Mucosa of stomach (tissue), 1 donor: ENCODE results near the gene COG8.

ENCODE experiments used
- H3K27me3 ChIP-seq: one replicate; pipeline ENCODE4 v1.7.0; 2013; ENCODE audit warnings: mild to moderate bottlenecking, low read length; ENCODE audit not compliant: control insufficient read depth, insufficient read depth
- H3K36me3 ChIP-seq: one replicate; pipeline ENCODE4 v1.7.0; 2013; ENCODE audit warnings: low read length; ENCODE audit not compliant: control insufficient read depth, insufficient read depth
- H3K4me1 ChIP-seq: one replicate; pipeline ENCODE4 v1.7.0; 2013; ENCODE audit warnings: mild to moderate bottlenecking, low read length; ENCODE audit not compliant: control insufficient read depth, insufficient read depth
- H3K4me3 ChIP-seq: one replicate; pipeline ENCODE4 v1.7.0; 2013; ENCODE audit warnings: low read length
- H3K9ac ChIP-seq: one replicate; pipeline ENCODE4 v1.7.0; 2013; ENCODE audit warnings: mild to moderate bottlenecking, low read length, moderate library complexity
- H3K9me3 ChIP-seq: one replicate; pipeline ENCODE4 v1.7.0; 2013; ENCODE audit warnings: mild to moderate bottlenecking, low read length, moderate library complexity; ENCODE audit not compliant: control insufficient read depth
- donor health status: Pancreatic carcinoma.

Gene COG8

DNA sequence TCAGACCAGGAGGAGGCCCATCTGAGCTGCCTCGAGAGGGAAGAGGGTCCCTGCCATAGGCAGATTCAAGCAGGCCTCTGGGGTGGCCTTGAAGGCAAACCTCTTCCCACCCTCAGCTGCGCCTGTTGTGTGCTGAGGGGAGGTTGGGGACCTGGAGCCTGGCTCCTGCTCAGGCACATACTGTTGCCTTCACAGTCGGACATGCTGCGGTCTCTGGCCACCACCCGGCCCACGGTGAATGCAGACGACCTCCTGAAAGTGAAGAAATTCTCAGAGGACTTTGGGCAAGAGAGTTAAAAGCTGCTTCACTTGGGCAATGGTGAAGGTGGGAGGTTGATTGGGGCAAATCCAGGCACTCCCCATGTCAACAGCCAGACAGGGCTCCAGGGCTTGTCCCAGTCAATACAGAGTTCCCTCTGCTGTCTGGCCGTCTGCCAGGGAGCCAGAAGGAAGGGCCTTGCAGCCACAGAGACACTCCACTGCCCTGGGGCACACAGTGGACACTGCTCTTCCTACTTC lies 15.3 kb downstream of the COG8 start:
- Histone ChIP-seq H3K27me3 (no peaks in the 10 kb centered on the region), H3K4me1 (peaks cover 39% of the 10 kb centered on the region), H3K9me3 (no peaks in the 10 kb centered on the region), H3K36me3 (peaks cover 20% of the 10 kb centered on the region), H3K9ac (no peak overlapping the region), H3K4me3 (no peak overlapping the region)

DNA sequence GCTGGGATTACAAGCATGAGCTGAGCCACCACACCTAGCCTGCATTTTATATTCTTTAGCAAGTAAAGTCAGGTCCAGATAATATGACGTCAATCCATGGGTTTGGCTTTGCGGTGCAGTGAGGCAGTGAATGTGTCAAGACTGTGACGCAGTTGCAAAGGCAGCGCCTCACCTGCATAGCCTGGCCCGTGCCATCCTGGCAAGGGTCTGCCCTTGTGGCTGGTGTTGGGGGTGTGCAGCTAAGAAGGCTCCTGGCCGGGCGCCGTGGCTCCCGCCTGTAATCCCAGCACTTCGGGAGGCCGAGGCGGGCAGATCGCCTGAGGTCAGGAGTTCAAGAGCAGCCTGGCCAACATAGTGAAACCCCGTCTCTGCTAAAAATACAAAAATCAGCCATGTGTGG lies 15.9 kb downstream of the COG8 start:
- peaks cover 33% of the 10 kb centered on the region for H3K4me1 ChIP-seq
- H3K9ac ChIP-seq, result no peak overlapping the region
- H3K36me3 ChIP-seq, result peaks cover 20% of the 10 kb centered on the region
- no peaks in the 10 kb centered on the region for H3K9me3 ChIP-seq
- H3K27me3 ChIP-seq, result no peaks in the 10 kb centered on the region
- no peak overlapping the region for H3K4me3 ChIP-seq

DNA sequence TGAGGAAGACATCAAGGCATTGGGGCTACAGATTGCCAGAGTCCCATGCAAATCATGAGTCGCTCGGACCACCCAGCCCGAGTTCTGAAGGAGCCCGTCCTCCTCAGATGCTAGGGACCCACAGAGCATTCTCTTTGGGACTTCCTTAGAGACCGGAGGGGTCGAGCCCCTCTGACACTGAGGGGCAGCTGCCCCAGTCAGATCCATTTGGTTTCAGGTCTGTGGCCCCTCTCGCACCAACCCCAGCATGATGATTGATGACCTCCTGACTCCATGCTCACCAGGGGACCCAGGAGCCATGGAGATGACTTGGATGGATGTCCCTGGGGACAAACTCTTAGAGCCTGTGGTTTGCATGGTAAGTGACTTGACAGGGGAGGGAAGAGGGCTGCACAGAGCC lies 17.0 kb downstream of the COG8 start:
- Histone ChIP-seq H3K4me3 (no peak overlapping the region), H3K27me3 (no peaks in the 10 kb centered on the region), H3K9ac (no peak overlapping the region), H3K9me3 (no peaks in the 10 kb centered on the region), H3K4me1 (peaks cover 26% of the 10 kb centered on the region), H3K36me3 (peaks cover 20% of the 10 kb centered on the region)

DNA sequence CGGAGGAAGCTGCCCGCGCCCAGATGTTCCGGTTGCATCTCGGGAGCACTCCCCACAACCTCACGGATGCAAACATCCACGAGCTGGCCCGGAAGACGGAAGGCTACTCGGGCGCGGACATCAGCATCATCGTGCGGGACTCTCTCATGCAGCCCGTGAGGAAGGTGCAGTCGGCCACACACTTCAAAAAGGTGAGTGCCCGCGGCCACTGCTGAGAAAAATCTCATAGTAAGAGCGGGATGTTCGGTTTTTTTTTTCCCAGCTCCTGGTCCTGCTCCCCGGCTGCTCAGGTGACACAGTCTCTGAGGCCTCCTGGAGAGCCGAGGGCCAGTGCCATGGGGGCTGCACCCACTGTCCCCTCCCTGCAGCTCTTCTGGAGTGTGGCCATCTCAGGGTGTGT lies 18.3 kb downstream of the COG8 start:
- Histone ChIP-seq H3K9ac (no peak overlapping the region), H3K4me3 (no peak overlapping the region), H3K9me3 (no peaks in the 10 kb centered on the region), H3K27me3 (no peaks in the 10 kb centered on the region), H3K4me1 (peaks cover 15% of the 10 kb centered on the region), H3K36me3 (peaks cover 30% of the 10 kb centered on the region)

DNA sequence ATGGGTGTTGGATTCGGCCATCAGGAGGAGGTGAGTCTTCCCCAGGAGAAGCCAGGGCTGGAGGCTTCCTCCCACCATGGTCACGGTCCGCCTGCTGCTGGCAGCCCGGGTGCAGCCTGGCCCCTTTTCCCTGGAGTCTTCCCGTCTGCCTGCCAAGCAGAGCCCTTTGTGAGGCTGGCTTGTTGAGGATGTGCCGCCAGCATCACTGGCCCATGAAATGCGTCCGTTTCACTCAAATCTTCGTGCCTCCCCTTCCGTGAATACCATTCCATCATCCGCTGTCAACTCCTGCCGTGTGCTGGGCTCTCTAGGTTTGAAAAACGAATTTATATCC lies 18.7 kb downstream of the COG8 start:
- Histone ChIP-seq H3K9me3 (no peaks in the 10 kb centered on the region), H3K9ac (no peak overlapping the region), H3K4me3 (no peak overlapping the region), H3K36me3 (peaks cover 34% of the 10 kb centered on the region), H3K27me3 (no peaks in the 10 kb centered on the region), H3K4me1 (peaks cover 11% of the 10 kb centered on the region)

DNA sequence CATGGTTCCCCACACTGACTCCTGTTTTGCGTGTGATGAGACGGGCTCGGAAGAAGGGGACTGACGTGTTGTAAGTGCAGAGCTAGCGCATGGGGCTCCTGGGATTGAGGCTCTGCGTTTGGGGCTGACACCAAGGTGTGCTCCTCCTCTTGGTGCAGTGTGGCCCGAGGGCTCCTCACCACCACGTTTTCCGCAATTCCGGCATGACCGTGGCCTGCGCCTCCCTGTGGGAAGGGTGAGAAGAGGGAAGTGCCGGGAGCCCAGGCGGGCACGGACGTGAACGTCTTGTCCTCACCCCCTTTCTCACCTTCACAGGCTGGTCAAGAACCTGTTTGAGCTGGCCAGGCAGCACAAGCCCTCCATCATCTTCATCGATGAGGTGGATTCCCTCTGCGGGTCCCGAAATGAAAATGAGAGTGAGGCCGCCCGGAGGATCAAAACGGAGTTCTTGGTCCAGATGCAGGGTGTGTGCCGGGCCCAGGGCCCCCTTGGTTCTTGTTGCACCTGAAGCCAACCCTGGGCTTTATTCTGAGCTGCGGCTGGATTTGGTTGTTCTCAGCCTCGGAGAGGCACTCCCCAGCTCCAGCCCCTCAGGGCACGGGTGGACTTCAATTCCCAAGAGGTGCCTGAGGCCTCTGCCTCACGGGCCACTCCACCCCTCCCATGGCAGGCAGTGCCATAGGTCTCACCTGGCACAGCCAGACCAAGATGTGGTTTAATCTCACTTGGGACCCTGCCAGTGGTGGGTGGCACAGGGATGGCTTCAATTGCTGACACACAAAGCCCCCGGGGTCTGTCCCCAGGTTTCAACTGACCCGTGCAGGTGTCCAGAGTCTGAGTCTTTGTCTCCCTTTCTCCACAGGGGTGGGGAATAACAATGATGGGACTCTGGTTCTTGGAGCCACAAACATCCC lies 19.3 kb downstream of the COG8 start:
- Histone ChIP-seq H3K27me3 (no peaks in the 10 kb centered on the region), H3K9ac (no peak overlapping the region), H3K4me1 (peaks cover 15% of the 10 kb centered on the region), H3K4me3 (no peak overlapping the region), H3K9me3 (no peaks in the 10 kb centered on the region), H3K36me3 (peaks cover 35% of the 10 kb centered on the region)

DNA sequence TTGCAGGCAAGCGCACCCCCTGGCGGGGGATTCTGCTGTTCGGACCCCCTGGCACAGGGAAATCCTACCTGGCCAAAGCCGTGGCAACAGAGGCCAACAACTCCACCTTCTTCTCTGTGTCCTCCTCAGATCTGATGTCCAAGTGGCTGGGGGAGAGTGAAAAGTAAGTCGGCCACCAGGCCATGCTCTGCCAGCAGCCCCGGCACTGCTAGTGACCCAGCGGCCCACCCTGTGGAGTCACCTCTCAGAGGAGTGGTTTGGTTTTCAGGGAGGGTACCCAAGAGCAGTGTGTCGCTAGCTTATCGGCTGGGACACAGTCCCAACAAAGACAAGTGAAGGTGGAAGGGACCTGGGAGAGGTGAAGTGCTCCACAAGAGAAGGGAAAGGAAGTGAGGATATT lies 20.0 kb downstream of the COG8 start:
- Histone ChIP-seq H3K36me3 (peaks cover 35% of the 10 kb centered on the region), H3K9ac (no peak overlapping the region), H3K9me3 (no peaks in the 10 kb centered on the region), H3K4me3 (no peak overlapping the region), H3K27me3 (no peaks in the 10 kb centered on the region), H3K4me1 (peaks cover 16% of the 10 kb centered on the region)

DNA sequence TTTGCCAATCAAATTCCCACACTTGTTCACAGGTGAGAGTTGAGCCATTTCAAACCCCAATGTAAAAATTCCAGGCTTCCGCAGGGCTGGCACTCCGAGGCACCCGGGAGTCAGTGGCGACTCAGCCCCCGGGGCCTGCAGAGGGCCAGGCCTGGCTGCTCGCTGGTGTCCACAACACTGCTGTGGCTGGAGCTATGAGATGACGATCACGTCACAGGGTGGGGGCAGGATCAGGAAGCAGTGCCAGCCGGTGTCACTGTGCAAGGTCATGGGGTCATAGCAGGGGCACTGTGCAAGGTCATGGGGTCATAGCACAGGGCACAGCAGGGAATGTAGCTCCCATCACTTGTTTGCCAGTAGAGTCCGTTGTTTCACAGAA lies 20.5 kb downstream of the COG8 start:
- Histone ChIP-seq H3K9ac (no peak overlapping the region), H3K36me3 (peaks cover 35% of the 10 kb centered on the region), H3K4me1 (peaks cover 12% of the 10 kb centered on the region), H3K4me3 (no peak overlapping the region), H3K27me3 (no peaks in the 10 kb centered on the region), H3K9me3 (no peaks in the 10 kb centered on the region)

DNA sequence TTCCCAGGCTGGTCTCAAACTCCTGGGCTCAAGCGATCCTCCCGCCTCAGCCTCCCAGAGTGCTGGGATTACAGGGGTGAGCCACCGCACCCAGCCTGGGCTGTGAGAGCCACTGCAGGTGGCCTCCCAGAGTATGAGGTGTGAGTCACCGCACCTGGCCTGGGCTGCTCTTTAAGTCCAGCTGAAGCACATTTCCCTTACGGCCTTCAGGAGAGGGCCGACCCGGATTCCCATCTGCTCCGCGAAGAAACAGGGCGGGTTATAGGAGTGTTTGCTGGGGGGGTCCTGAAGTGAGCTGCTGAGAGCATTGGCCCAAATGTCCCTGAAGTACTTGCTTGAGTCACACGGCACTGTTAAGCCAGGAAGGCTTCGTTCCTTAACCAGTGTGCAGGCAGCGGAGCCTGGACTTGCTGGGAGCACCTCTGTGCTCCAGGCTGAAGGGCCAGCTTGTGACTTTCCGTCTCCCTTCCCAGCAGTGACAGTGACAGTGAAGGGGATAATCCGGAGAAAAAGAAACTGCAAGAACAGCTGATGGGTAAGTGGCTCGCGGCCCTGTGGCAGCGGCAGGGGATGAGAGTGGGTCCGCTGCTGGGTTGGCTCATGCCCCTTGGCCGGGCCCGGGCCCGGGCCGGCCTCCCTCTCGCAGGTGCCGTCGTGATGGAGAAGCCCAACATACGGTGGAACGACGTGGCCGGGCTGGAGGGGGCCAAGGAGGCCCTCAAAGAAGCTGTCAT lies 21.0 kb downstream of the COG8 start:
- Histone ChIP-seq H3K9me3 (no peaks in the 10 kb centered on the region), H3K27me3 (no peaks in the 10 kb centered on the region), H3K4me1 (peaks cover 10% of the 10 kb centered on the region), H3K4me3 (no peak overlapping the region), H3K36me3 (peaks cover 35% of the 10 kb centered on the region), H3K9ac (no peak overlapping the region)

DNA sequence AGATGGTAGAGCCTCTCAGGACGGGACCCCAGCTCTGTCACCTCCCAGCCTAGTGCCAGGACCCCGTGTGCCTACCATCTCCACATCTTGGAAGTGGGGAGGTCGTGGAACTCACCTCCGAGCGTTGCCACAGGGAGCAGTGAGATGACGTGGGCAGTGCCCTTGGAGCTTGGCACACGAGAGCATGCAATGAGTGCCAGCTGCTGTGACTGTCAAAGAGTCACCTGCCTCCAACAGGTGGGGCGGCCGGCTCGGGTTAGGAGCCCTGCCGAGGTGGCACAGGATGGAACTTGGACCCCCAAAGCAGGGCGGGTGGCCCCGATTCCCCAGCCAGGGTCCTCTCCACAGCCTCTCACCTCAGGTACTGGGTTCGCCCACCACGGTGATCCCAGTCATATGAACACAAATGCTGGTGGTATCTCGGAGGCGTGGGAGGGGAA lies 22.7 kb downstream of the COG8 start:
- peaks cover 31% of the 10 kb centered on the region for H3K36me3 ChIP-seq
- no peak overlapping the region for H3K9ac ChIP-seq

DNA sequence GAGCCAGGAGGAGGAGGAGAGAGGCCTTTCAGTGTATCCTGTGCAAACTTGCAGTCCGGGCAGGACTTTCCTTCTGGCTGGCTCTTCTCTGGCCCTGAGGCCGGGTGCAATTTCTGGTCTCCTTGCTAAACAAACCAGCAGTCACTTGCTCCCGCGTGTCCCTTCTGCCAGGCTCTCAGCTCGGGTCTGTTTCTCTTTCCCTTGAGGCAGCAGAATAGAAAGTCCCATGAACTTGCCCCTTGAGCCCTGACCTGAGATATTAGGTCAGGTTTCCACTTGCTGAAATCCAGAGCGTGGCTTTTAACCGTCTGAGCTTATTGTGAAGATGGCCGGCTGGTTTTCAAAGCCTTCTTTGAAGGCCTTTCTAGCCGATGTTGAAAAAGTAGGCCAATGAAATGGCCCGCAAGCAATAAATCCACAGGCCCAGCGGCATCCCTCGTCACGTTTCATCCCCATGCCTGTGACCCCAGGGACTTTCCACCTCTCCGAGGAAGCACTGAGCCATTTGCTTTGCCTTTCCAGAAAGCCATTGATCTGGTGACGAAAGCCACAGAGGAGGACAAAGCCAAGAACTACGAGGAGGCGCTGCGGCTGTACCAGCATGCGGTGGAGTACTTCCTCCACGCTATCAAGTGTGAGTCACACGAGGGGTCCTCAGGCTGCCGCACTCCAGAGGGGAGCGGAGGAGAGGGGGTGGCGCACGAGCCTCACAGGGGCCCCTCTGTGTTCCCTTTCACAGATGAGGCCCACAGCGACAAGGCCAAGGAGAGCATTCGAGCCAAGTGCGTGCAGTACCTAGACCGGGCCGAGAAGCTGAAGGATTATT lies 23.7 kb downstream of the COG8 start:
- no peak overlapping the region for H3K4me3 ChIP-seq
- H3K27me3 ChIP-seq, result no peaks in the 10 kb centered on the region
- peaks cover 14% of the 10 kb centered on the region for H3K4me1 ChIP-seq
- no peaks in the 10 kb centered on the region for H3K9me3 ChIP-seq
- H3K36me3 ChIP-seq, result peaks cover 26% of the 10 kb centered on the region
- H3K9ac ChIP-seq, result no peak overlapping the region

More for the DNA sequence above, 22.7 kb downstream of the COG8 start:
- no peaks in the 10 kb centered on the region for H3K27me3 ChIP-seq
- H3K4me3 ChIP-seq, result no peak overlapping the region
- no peaks in the 10 kb centered on the region for H3K9me3 ChIP-seq
- peaks cover 14% of the 10 kb centered on the region for H3K4me1 ChIP-seq
